NT2/D1 (cell line): ENCODE measurements around the gene MBLAC2.

Experiments
- SUZ12 ChIP-seq: IDR thresholded peaks from 2 replicates; pipeline ENCODE4 v1.6.1; 2011; ENCODE audit not compliant: insufficient read length, insufficient read depth; ENCODE audit errors: extremely low read depth
- YY1 ChIP-seq: IDR thresholded peaks from 2 replicates; pipeline ENCODE4 v1.6.1; 2011; ENCODE audit not compliant: insufficient read length, insufficient read depth
- ZNF274 ChIP-seq: IDR thresholded peaks from 2 replicates; pipeline ENCODE4 v1.6.1; 2011; ENCODE audit warnings: mild to moderate bottlenecking, low read depth, low read length

DNA sequence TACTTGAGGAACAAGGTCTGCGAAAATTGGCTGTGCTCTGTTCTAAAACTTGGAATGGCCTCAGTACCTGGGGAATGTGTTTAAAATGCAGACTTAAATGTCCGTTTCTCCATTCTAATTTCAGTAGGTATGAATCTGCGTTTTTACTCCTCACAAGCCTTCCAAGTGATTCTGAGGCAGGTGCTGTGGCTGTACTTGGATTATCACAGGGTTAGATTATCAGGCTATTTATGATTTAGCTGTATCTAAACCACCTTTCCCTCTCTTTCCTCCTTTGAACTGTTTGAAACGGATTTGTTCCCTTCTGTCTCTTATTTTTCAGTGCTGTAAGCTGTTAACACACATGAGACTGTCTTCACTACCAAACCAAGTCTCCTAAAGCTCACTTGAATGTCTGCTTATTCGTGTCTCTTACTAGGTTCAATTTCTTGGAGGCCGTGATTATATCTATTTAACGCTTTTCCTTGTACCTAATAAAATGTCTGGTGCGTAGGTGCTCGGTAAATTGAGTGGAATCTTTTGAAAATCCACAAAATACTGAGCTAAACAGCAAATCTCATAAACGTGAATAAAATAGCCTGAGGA lies 64.3 kb downstream of the MBLAC2 start:
- TF ChIP-seq YY1: no peak
- no peak for TF ChIP-seq ZNF274
- TF ChIP-seq SUZ12: no peak
